Left kidney (tissue), 2 donors: Measurements from ENCODE around the gene DCST2. TPM values are rescaled to one million over a fixed set of nuclear protein-coding genes. Genes with fewer than 3 reads are reported as not detected.

ENCODE experiments used
- DNase-seq: peaks from one replicate; pipeline ENCODE4 v3.0.0-alpha.2; 2013
- polyA plus RNA-seq: library from polyadenylated mRNA; unstranded; fragments of 120-200 nt; gene quantifications from one replicate; pipeline ENCODE4 v1.2.1, GENCODE V29; 2013; ENCODE audit not compliant: insufficient read length

Gene DCST2
- polyA plus RNA-seq, 1 donor, result 2.5 TPM

- no peak for DNase-seq
These were observed 7.4 kb downstream of the DCST2 start for GRCh38 chr1:155026154-155026553.

GRCh38 chr1:155024315-155024714 is 9.3 kb downstream of the DCST2 start:
- no peak for DNase-seq

GRCh38 chr1:155023627-155024026 is 10.0 kb downstream of the DCST2 start:
- no peak for DNase-seq

GRCh38 chr1:155022927-155023236 is 10.7 kb downstream of the DCST2 start:
- DNase-seq, result no peak

GRCh38 chr1:155022136-155022926 is 11.2 kb downstream of the DCST2 start:
- no peak for DNase-seq

GRCh38 chr1:155019377-155020245 is 14.0 kb downstream of the DCST2 start:
- DNase-seq, result no peak

- DNase-seq, result no peak
These were observed 14.8 kb downstream of the DCST2 start for GRCh38 chr1:155018617-155019348.

GRCh38 chr1:155017946-155018316 is 15.7 kb downstream of the DCST2 start:
- DNase-seq, result no peak

GRCh38 chr1:155017041-155017945 is 16.3 kb downstream of the DCST2 start:
- peak; percentile 87 for DNase-seq

GRCh38 chr1:155016231-155016831 is 17.2 kb downstream of the DCST2 start:
- no peak for DNase-seq

GRCh38 chr1:155015527-155016230 is 17.9 kb downstream of the DCST2 start:
- DNase-seq, result no peak

- no peak for DNase-seq
These were observed 18.7 kb downstream of the DCST2 start for GRCh38 chr1:155014709-155015508.

- no peak for DNase-seq
These were observed 19.9 kb downstream of the DCST2 start for GRCh38 chr1:155013632-155014031.

GRCh38 chr1:155012776-155013602 is 20.6 kb downstream of the DCST2 start:
- DNase-seq, result no peak

- no peak for DNase-seq
These were observed 21.5 kb downstream of the DCST2 start for GRCh38 chr1:155012026-155012546.

- no peak for DNase-seq
These were observed 22.1 kb downstream of the DCST2 start for GRCh38 chr1:155011437-155012025.

GRCh38 chr1:155011004-155011416 is 22.6 kb downstream of the DCST2 start:
- no peak for DNase-seq
